T-helper 2 cell treated with Interferon-gamma antibody and Interleukin-4, amounts not matched to agents 5 μg/mL and 100 μg/mL, for 36 hours (primary cell): Measurements from ENCODE around the gene PHLPP1.
A peak's percentile ranks its signal among the peaks of the same experiment; 100 is the strongest.

ENCODE experiments used
- DNase-seq: peaks from one replicate; pipeline ENCODE4 v3.0.0; 2021; ENCODE audit warnings: low spot score
- H3K27ac Mint-ChIP-seq: one replicate; pipeline ENCODE4 v1.8.0; 2021; ENCODE audit warnings: mild to moderate bottlenecking, mixed read lengths
- H3K27me3 Mint-ChIP-seq: one replicate; pipeline ENCODE4 v1.8.0; 2021; ENCODE audit warnings: low read depth, mixed read lengths
- H3K36me3 Mint-ChIP-seq: one replicate; pipeline ENCODE4 v1.8.0; 2021; ENCODE audit warnings: low read depth, mixed read lengths
- H3K4me1 Mint-ChIP-seq: one replicate; pipeline ENCODE4 v1.8.0; 2021; ENCODE audit warnings: low read depth, mixed read lengths
- H3K4me3 Mint-ChIP-seq: one replicate; pipeline ENCODE4 v1.8.0; 2022; ENCODE audit warnings: mild to moderate bottlenecking, moderate library complexity, mixed read lengths
- H3K9me3 Mint-ChIP-seq: one replicate; pipeline ENCODE4 v1.8.0; 2021; ENCODE audit warnings: mixed read lengths

Gene PHLPP1

GRCh38 chr18:62834715-62835114 lies 119.4 kb downstream of the PHLPP1 start:
- Mint-ChIP-seq H3K27me3 (no peaks in the 10 kb centered on the region), H3K9me3 (no peaks in the 10 kb centered on the region), H3K4me1 (peaks cover 26% of the 10 kb centered on the region), H3K4me3 (no peak overlapping the region), H3K27ac (no peak overlapping the region), H3K36me3 (peaks cover 12% of the 10 kb centered on the region)
- no peak for DNase-seq

- peaks cover 36% of the 10 kb centered on the region for H3K4me1 Mint-ChIP-seq
- H3K27me3 Mint-ChIP-seq: no peaks in the 10 kb centered on the region
- no peak overlapping the region for H3K4me3 Mint-ChIP-seq
- H3K36me3 Mint-ChIP-seq: peaks cover 12% of the 10 kb centered on the region
- DNase-seq: no peak
- no peak overlapping the region for H3K27ac Mint-ChIP-seq
- H3K9me3 Mint-ChIP-seq: no peaks in the 10 kb centered on the region
Measured at GRCh38 chr18:62837011-62837410, 121.7 kb downstream of the PHLPP1 start.

DNA sequence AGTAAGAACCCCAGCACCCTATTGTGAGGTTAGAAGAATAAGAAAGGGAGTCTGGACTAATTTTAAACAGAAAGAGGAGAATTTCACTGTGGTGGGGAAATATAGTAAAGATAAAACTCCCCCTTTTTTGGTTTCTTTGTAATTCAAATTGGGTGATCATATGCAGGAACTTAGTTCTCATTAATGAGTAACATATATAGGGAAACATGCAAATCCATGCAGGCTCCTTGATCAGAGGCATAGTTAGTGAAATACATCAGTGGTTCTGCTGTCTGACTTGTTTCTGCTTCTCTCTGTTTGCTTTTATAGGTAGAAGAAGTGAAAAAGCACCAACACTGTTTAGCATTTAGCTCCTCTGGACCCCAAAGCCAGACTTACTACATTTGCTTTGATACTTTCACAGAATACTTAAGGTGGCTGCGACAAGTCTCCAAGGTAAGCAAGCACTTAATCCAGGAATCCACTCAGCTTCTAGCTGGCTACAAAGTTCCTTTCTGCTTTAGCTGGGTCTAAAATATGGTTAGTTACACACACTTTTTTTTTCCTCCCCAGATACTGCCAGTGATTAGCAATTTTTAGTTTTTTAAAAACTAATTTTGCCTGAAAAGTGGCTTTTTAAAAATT lies 123.2 kb downstream of the PHLPP1 start:
- Mint-ChIP-seq H3K9me3 (peaks cover 5% of the 10 kb centered on the region), H3K36me3 (peaks cover 17% of the 10 kb centered on the region), H3K4me3 (no peak overlapping the region), H3K27ac (no peak overlapping the region), H3K4me1 (peaks cover 42% of the 10 kb centered on the region), H3K27me3 (no peaks in the 10 kb centered on the region)
- DNase-seq: no peak

DNA sequence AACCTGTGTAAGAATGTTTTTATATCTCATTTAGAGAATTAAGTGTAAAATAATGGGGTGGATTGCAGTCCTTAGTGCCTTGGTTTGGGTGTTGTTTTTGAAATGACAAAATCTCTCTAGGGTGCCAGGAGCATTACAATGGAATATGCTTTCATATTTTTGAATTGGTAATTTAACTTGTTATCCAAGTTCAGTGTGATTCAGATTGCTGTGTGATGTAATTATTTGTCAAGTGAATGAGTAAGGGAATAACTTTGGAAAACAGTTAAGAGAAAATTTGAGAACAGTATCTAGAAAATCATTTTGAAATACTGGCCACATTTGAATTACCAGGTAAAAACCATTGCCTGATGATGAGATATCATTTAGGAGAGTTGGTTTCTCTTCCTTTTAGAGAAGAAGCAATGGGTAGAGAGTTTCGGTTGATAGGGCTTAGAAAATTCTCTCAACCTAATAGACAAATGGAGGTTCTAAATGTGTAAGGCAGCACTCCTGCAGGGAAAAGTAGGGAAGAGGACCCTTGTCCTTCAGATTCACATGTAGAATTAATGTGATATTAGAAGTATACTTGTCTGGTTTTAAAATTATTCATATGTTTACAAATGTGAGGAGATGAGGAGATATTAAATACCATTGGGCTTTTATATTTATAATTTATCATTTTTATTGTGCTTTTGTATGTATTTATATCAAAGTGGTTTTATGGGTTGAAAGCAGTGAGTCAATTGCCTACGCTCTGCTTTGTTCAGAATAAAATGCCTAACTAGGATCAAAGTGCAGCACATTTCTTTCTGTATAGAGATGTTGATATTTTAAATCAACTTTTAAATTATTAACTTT lies 124.8 kb downstream of the PHLPP1 start:
- Mint-ChIP-seq H3K4me3 (peak overlapping the region; percentile 51), H3K9me3 (peaks cover 5% of the 10 kb centered on the region), H3K36me3 (peaks cover 16% of the 10 kb centered on the region), H3K27me3 (no peaks in the 10 kb centered on the region), H3K27ac (peak overlapping the region; percentile 58), H3K4me1 (peaks cover 52% of the 10 kb centered on the region)
- DNase-seq: no peak

GRCh38 chr18:62841405-62841804 lies 126.1 kb downstream of the PHLPP1 start:
- Mint-ChIP-seq H3K4me1 (peaks cover 62% of the 10 kb centered on the region), H3K9me3 (peaks cover 5% of the 10 kb centered on the region), H3K27me3 (no peaks in the 10 kb centered on the region), H3K36me3 (peaks cover 15% of the 10 kb centered on the region), H3K27ac (no peak overlapping the region), H3K4me3 (no peak overlapping the region)
- DNase-seq: no peak

DNA sequence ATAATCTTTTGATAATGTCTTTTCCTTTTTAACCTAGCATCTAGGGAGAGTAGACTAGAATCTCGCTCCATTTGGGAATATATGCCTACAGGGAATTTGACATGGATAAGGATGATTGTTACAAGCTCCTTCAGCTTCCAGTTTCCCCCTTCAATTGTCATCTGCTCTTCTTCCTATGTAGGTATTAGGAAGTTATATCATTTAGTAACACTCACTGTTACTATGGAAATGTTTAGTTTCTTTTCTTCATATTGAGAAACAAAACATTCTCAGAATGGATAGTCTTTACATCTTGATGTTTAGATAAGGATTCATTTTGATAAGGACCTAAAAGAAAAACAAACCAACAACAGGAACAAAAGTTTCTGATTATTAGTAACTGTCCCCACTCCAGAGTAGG lies 127.6 kb downstream of the PHLPP1 start:
- H3K4me1 Mint-ChIP-seq: peaks cover 64% of the 10 kb centered on the region
- peaks cover 5% of the 10 kb centered on the region for H3K9me3 Mint-ChIP-seq
- peaks cover 14% of the 10 kb centered on the region for H3K36me3 Mint-ChIP-seq
- DNase-seq: no peak
- no peak overlapping the region for H3K4me3 Mint-ChIP-seq
- peak overlapping the region; percentile 77 for H3K27ac Mint-ChIP-seq
- no peaks in the 10 kb centered on the region for H3K27me3 Mint-ChIP-seq

GRCh38 chr18:62844850-62845643 lies 129.7 kb downstream of the PHLPP1 start:
- Mint-ChIP-seq H3K9me3 (peaks cover 5% of the 10 kb centered on the region), H3K4me3 (peak overlapping the region; percentile 84), H3K27me3 (no peaks in the 10 kb centered on the region), H3K4me1 (peaks cover 49% of the 10 kb centered on the region), H3K27ac (peak overlapping the region; percentile 97), H3K36me3 (peaks cover 11% of the 10 kb centered on the region)
- DNase-seq: peak; percentile 68

- peaks cover 5% of the 10 kb centered on the region for H3K9me3 Mint-ChIP-seq
- peak overlapping the region; percentile 44 for H3K4me3 Mint-ChIP-seq
- H3K27me3 Mint-ChIP-seq: no peaks in the 10 kb centered on the region
- peaks cover 48% of the 10 kb centered on the region for H3K4me1 Mint-ChIP-seq
- DNase-seq: no peak
- H3K27ac Mint-ChIP-seq: peak overlapping the region; percentile 69
- peaks cover 7% of the 10 kb centered on the region for H3K36me3 Mint-ChIP-seq
Measured at GRCh38 chr18:62846313-62846712, 131.0 kb downstream of the PHLPP1 start.

DNA sequence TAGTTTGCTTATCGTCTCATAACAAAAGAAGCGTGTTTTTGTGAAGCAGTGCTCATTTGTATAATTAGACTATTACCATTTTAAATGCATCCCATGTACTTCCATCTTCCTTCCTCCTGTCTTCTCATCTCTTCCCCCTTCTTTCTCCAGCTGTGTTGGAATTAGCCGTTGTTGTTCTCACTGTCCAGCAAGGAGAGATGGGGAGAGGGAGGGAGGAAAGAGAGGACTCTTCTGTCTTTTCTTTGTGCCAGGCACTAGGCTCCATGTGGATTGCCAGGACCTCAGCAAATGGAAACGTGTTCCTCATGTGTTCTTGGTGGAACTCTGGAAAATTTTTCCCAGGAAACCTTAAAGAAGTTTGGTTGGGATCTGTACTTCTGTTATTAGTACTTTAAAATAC lies 131.7 kb downstream of the PHLPP1 start:
- DNase-seq: no peak
- peaks cover 5% of the 10 kb centered on the region for H3K9me3 Mint-ChIP-seq
- no peak overlapping the region for H3K4me3 Mint-ChIP-seq
- no peaks in the 10 kb centered on the region for H3K27me3 Mint-ChIP-seq
- no peak overlapping the region for H3K27ac Mint-ChIP-seq
- peaks cover 5% of the 10 kb centered on the region for H3K36me3 Mint-ChIP-seq
- H3K4me1 Mint-ChIP-seq: peaks cover 48% of the 10 kb centered on the region

DNA sequence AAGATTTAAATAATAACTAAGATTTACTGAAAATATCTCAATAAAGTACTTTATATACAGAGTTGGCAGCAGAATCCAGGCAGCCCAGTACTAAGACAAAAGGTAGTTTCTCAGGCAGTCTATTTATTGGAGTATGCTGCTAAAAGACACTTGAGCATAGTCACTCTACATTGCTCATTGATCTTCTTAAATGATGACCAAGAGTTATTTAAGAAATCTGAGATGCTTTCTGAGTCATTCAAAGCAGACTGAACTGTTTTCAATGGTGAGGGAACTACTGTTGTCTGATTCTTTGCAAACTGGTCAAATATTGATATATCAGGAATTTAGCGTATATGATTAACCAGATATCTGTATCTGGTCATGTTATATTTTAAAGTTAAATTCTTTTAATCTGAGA lies 133.6 kb downstream of the PHLPP1 start:
- DNase-seq: no peak
- Mint-ChIP-seq H3K4me1 (peaks cover 41% of the 10 kb centered on the region), H3K4me3 (no peak overlapping the region), H3K9me3 (no peaks in the 10 kb centered on the region), H3K27me3 (no peaks in the 10 kb centered on the region), H3K27ac (no peak overlapping the region), H3K36me3 (no peaks in the 10 kb centered on the region)

GRCh38 chr18:62850619-62851306 lies 135.4 kb downstream of the PHLPP1 start:
- H3K9me3 Mint-ChIP-seq: no peaks in the 10 kb centered on the region
- peaks cover 26% of the 10 kb centered on the region for H3K4me1 Mint-ChIP-seq
- H3K27me3 Mint-ChIP-seq: no peaks in the 10 kb centered on the region
- no peak overlapping the region for H3K4me3 Mint-ChIP-seq
- no peak for DNase-seq
- H3K27ac Mint-ChIP-seq: no peak overlapping the region
- H3K36me3 Mint-ChIP-seq: no peaks in the 10 kb centered on the region

DNA sequence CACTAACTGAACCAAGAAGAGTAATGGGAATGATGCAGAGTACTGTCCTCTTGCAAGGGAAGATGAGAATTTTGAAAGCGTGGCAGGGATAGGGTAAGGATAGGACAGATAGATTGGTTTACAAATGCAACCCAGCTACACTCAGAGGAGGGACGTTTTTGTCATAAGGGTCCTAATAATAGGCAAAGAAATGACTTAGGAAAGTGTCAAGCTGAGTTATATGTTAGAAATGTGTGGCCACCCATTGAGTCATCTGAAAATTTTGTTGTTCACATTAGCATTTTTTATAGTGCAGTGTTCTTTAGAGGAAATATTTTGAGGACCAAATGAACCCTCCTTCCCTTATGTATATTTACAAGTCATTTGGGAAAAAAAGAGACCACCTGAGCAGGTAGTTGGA lies 137.5 kb downstream of the PHLPP1 start:
- Mint-ChIP-seq H3K36me3 (no peaks in the 10 kb centered on the region), H3K9me3 (no peaks in the 10 kb centered on the region), H3K27me3 (no peaks in the 10 kb centered on the region)

GRCh38 chr18:62856294-62856693 lies 141.0 kb downstream of the PHLPP1 start:
- H3K4me3 Mint-ChIP-seq: no peak overlapping the region

More for the DNA sequence above, 137.5 kb downstream of the PHLPP1 start:
- H3K4me1 Mint-ChIP-seq: peaks cover 29% of the 10 kb centered on the region
- no peak for DNase-seq
- no peak overlapping the region for H3K4me3 Mint-ChIP-seq
- H3K27ac Mint-ChIP-seq: no peak overlapping the region

More at GRCh38 chr18:62856294-62856693, 141.0 kb downstream of the PHLPP1 start:
- no peaks in the 10 kb centered on the region for H3K9me3 Mint-ChIP-seq
- H3K27ac Mint-ChIP-seq: no peak overlapping the region
- DNase-seq: no peak
- H3K36me3 Mint-ChIP-seq: peaks cover 2% of the 10 kb centered on the region
- H3K4me1 Mint-ChIP-seq: peaks cover 46% of the 10 kb centered on the region
- no peaks in the 10 kb centered on the region for H3K27me3 Mint-ChIP-seq
